ENCODE data around the gene GRM6. TPM values are rescaled to one million over a fixed set of nuclear protein-coding genes. Genes with fewer than 3 reads are reported as not detected.

GRM6 gene
- polyA plus RNA-seq, 3 donors, result not detected

- no peak for DNase-seq
- 100% methylated on average over 4 of the region's 7 CpGs for WGBS (ENCODE audit: insufficient coverage)
- peaks cover 60 to 99% of the 10 kb centered on the region in 2 donors for H3K9me3 ChIP-seq (replicated peaks in 1 of 2; ENCODE audit: control insufficient read depth in 1 of 2, insufficient read depth in 1 of 2, low read length in 2 of 2)
- H3K36me3 Mint-ChIP-seq, result peaks cover 44% of the 10 kb centered on the region in 2 donors
- H4K20me1 ChIP-seq (ENCODE audit: insufficient read depth, low read length), result no peaks in the 10 kb centered on the region
- TF ChIP-seq CTCF (IDR thresholded peaks at IDR 0.05), result no peak
- no peak overlapping the region for H3K4me3 Mint-ChIP-seq
- peaks cover 0 to 2% (median 0%) of the 10 kb centered on the region in 3 donors for H3K27me3 Mint-ChIP-seq (ENCODE audit: low read depth in 3 of 3)
- H3K27ac ChIP-seq (ENCODE audit: low read depth in 1 of 2, low read length in 2 of 2), result no peak overlapping the region
- H3K27ac Mint-ChIP-seq, result no peak overlapping the region
- H3K4me2 ChIP-seq (replicated peaks; ENCODE audit: extremely low read depth, low read length, poor library complexity, severe bottlenecking), result no peak overlapping the region
- no peaks in the 10 kb centered on the region for H3K4me1 ChIP-seq (ENCODE audit: control insufficient read depth in 1 of 2, insufficient read depth in 2 of 2, low read length in 2 of 2)
- no peak overlapping the region for H2AFZ ChIP-seq (ENCODE audit: insufficient read depth, low read depth, low read length, poor library complexity, severe bottlenecking)
- intact Hi-C loops (cut with micrococcal nuclease), result no loop called here
- peaks cover 59 to 95% (median 90%) of the 10 kb centered on the region in 7 donors for H3K9me3 Mint-ChIP-seq
- no peaks in the 10 kb centered on the region for H3K79me2 ChIP-seq (ENCODE audit: insufficient read depth, low read length)
- no peak overlapping the region for H3K9ac ChIP-seq (ENCODE audit: insufficient read depth, low read length, poor library complexity, severe bottlenecking)
- H3K4me1 Mint-ChIP-seq, result no peaks in the 10 kb centered on the region
- peaks cover 41 to 57% of the 10 kb centered on the region in 2 donors for H3K36me3 ChIP-seq (replicated peaks in 1 of 2; ENCODE audit: control insufficient read depth in 1 of 2, insufficient read depth in 2 of 2, low read length in 2 of 2)
- peak overlapping the region in 1 of 3 experiments; percentile 38 for H3K4me3 ChIP-seq (replicated peaks in 1 of 3; ENCODE audit: low read depth in 2 of 3, low read length in 3 of 3)
- H3K27me3 ChIP-seq (ENCODE audit: control insufficient read depth in 2 of 2, insufficient read depth in 2 of 2, low read length in 2 of 2), result no peaks in the 10 kb centered on the region
These were observed 38.0 kb upstream of the GRM6 start for GRCh38 chr5:179033004-179033580.

- no peaks in the 10 kb centered on the region for H4K20me1 ChIP-seq (ENCODE audit: insufficient read depth, low read length)
- peak within 1 kb of the TSS; percentile 87 for H3K4me2 ChIP-seq (replicated peaks; ENCODE audit: extremely low read depth, low read length, poor library complexity, severe bottlenecking)
- H3K9me3 ChIP-seq (replicated peaks in 1 of 2; ENCODE audit: control insufficient read depth in 1 of 2, insufficient read depth in 1 of 2, low read length in 2 of 2), result peaks cover 44 to 50% of the 10 kb centered on the region in 2 donors
- Mint-ChIP-seq H3K36me3 (peaks cover 29 to 37% of the 10 kb centered on the region in 2 donors), H3K9me3 (peaks cover 32 to 70% (median 63%) of the 10 kb centered on the region in 7 donors), H3K27me3 (ENCODE audit: low read depth in 3 of 3) (peaks cover 3 to 7% (median 7%) of the 10 kb centered on the region in 3 donors), H3K4me3 (peak within 1 kb of the TSS; percentile 93 to 98), H3K27ac (peak within 1 kb of the TSS in 5 of 7 donors; percentile 46 to 87 (median 79)), H3K4me1 (peaks cover 15% of the 10 kb centered on the region)
- intact Hi-C loops (cut with micrococcal nuclease), result loop anchor here (5.0 kb wide), 1 partner anchor 291 kb away; the partner anchor contains the start of gene ZNF354A (in 2 of the 2)
- H3K4me3 ChIP-seq (replicated peaks in 1 of 3; ENCODE audit: low read depth in 2 of 3, low read length in 3 of 3), result peak within 1 kb of the TSS; percentile 44 to 87 (median 46)
- peak; percentile 88 to 93 (median 91) for DNase-seq
- peak within 1 kb of the TSS in 1 of 2 donors; percentile 65 for H3K27ac ChIP-seq (ENCODE audit: low read depth in 1 of 2, low read length in 2 of 2)
- TF ChIP-seq CTCF (IDR thresholded peaks at IDR 0.05), result no peak
- peaks cover 24 to 30% of the 10 kb centered on the region in 2 donors for H3K36me3 ChIP-seq (replicated peaks in 1 of 2; ENCODE audit: control insufficient read depth in 1 of 2, insufficient read depth in 2 of 2, low read length in 2 of 2)
- peak within 1 kb of the TSS; percentile 98 for H2AFZ ChIP-seq (ENCODE audit: insufficient read depth, low read depth, low read length, poor library complexity, severe bottlenecking)
- peaks cover 13 to 14% of the 10 kb centered on the region in 2 donors for H3K4me1 ChIP-seq (ENCODE audit: control insufficient read depth in 1 of 2, insufficient read depth in 2 of 2, low read length in 2 of 2)
- H3K9ac ChIP-seq (ENCODE audit: insufficient read depth, low read length, poor library complexity, severe bottlenecking), result peak within 1 kb of the TSS; percentile 79
- WGBS (ENCODE audit: insufficient coverage), result under 1% methylated on average over 69 of the region's 72 CpGs
- no peaks in the 10 kb centered on the region for H3K79me2 ChIP-seq (ENCODE audit: insufficient read depth, low read length)
- no peaks in the 10 kb centered on the region for H3K27me3 ChIP-seq (ENCODE audit: control insufficient read depth in 2 of 2, insufficient read depth in 2 of 2, low read length in 2 of 2)
These were observed 28.5 kb upstream of the GRM6 start, which contains the start of gene ZNF879 for GRCh38 chr5:179023528-179024189. TSS of gene ZNF879 (plus strand) at chr5:179023804. CDS start at chr5:179025005, 1,201 bp downstream.

Data from CD14-positive monocyte (primary cell).